Peyer's patch (tissue), 4 donors: ENCODE results near the gene MAP3K7. TPM values are rescaled to one million over a fixed set of nuclear protein-coding genes. Genes with fewer than 3 reads are reported as not detected.

Experiments
- DNase-seq, 3 donors: peaks; one replicate each; pipeline ENCODE4 v3.0.0-alpha.2; 2017 to 2019
- H3K27ac ChIP-seq, 4 donors: fragments of 200-600 bp; sonication (generic); one replicate each; pipeline ENCODE4 v1.5.1; 2016 to 2019
- H3K27me3 ChIP-seq, 2 donors: fragments of 200-600 bp; sonication (generic); one replicate each; pipeline ENCODE4 v1.5.1; 2019
- H3K36me3 ChIP-seq, 3 donors: fragments of 200-600 bp; sonication (generic); one replicate each; pipeline ENCODE4 v1.5.1; 2016 to 2019
- H3K4me1 ChIP-seq, 4 donors: fragments of 200-600 bp; sonication (generic); one replicate each; pipeline ENCODE4 v1.5.1; 2016 to 2019
- H3K4me3 ChIP-seq, 4 donors: fragments of 200-600 bp; sonication (generic); 1 replicate in 3 of 4; 2 replicates in 1 of 4; pipeline ENCODE4 v1.5.1; 2016 to 2019; ENCODE audit warnings: mild to moderate bottlenecking in 1 of 4
- H3K9me3 ChIP-seq, 4 donors: fragments of 200-600 bp; sonication (generic); one replicate each; pipeline ENCODE4 v1.5.1; 2016 to 2019; ENCODE audit warnings: mild to moderate bottlenecking in 1 of 4
- CTCF ChIP-seq, 6 experiments: fragments of 450-650 bp in 4 of 6; fragments of 200-600 bp in 2 of 6; sonication (generic) in 1 of 6; IDR thresholded peaks; one replicate each; pipeline ENCODE4 v1.5.1; 2017 to 2019; ENCODE audit warnings: antibody characterized with exemption in 6 of 6, mild to moderate bottlenecking in 3 of 6, moderate library complexity in 1 of 6
- POLR2A ChIP-seq, 2 donors: fragments of 450-650 bp; IDR thresholded peaks; one replicate each; pipeline ENCODE4 v1.5.1; 2017; ENCODE audit warnings: antibody characterized with exemption in 2 of 2, mild to moderate bottlenecking in 2 of 2, moderate library complexity in 2 of 2
- total RNA-seq, 4 donors: library from RNA; depleted of rRNA; stranded (reverse); fragments of >200 nt; gene quantifications; one replicate each; pipeline ENCODE4 v1.1.0, GENCODE V29; 2016

MAP3K7 gene
- total RNA-seq, 4 donors from 2014 or later: 20.8 to 30.5 (median 25.1) TPM

- no peaks in the 10 kb centered on the region for H3K9me3 ChIP-seq
- no peaks in the 10 kb centered on the region for H3K36me3 ChIP-seq
- H3K4me3 ChIP-seq: no peak overlapping the region
- H3K4me1 ChIP-seq: no peaks in the 10 kb centered on the region
- no peaks in the 10 kb centered on the region for H3K27me3 ChIP-seq
- no peak overlapping the region for H3K27ac ChIP-seq
- DNase-seq: no peak
- no peak for TF ChIP-seq POLR2A (IDR thresholded peaks at IDR 0.05)
- no peak for TF ChIP-seq CTCF (IDR thresholded peaks at IDR 0.05)
Measured at GRCh38 chr6:90483956-90484355, 102.9 kb downstream of the MAP3K7 start.

GRCh38 chr6:90483116-90483839 lies 103.6 kb downstream of the MAP3K7 start:
- DNase-seq: no peak
- Histone ChIP-seq H3K9me3 (no peaks in the 10 kb centered on the region), H3K4me1 (no peaks in the 10 kb centered on the region), H3K27ac (no peak overlapping the region), H3K4me3 (no peak overlapping the region), H3K27me3 (no peaks in the 10 kb centered on the region), H3K36me3 (no peaks in the 10 kb centered on the region)
- TF ChIP-seq POLR2A (IDR thresholded peaks at IDR 0.05) (no peak), CTCF (IDR thresholded peaks at IDR 0.05) (no peak)

GRCh38 chr6:90480666-90481065 lies 106.2 kb downstream of the MAP3K7 start:
- Histone ChIP-seq H3K4me1 (no peaks in the 10 kb centered on the region), H3K27ac (no peak overlapping the region), H3K4me3 (no peak overlapping the region), H3K9me3 (no peaks in the 10 kb centered on the region), H3K36me3 (no peaks in the 10 kb centered on the region), H3K27me3 (no peaks in the 10 kb centered on the region)
- no peak for DNase-seq
- TF ChIP-seq POLR2A (IDR thresholded peaks at IDR 0.05) (no peak), CTCF (IDR thresholded peaks at IDR 0.05) (no peak)

- no peak for DNase-seq
- H3K4me3 ChIP-seq: no peak overlapping the region
- H3K4me1 ChIP-seq: no peaks in the 10 kb centered on the region
- TF ChIP-seq CTCF (IDR thresholded peaks at IDR 0.05): no peak
- no peak for TF ChIP-seq POLR2A (IDR thresholded peaks at IDR 0.05)
- no peak overlapping the region for H3K27ac ChIP-seq
- H3K27me3 ChIP-seq: no peaks in the 10 kb centered on the region
- H3K36me3 ChIP-seq: no peaks in the 10 kb centered on the region
- H3K9me3 ChIP-seq: no peaks in the 10 kb centered on the region
Measured at GRCh38 chr6:90479603-90479926, 107.3 kb downstream of the MAP3K7 start.

GRCh38 chr6:90478789-90479602 lies 107.9 kb downstream of the MAP3K7 start:
- H3K4me3 ChIP-seq: peak overlapping the region in 1 of 4 donors; percentile 6
- DNase-seq: peak; percentile 74 to 94 (median 78)
- H3K27me3 ChIP-seq: no peaks in the 10 kb centered on the region
- H3K4me1 ChIP-seq: no peaks in the 10 kb centered on the region
- TF ChIP-seq POLR2A (IDR thresholded peaks at IDR 0.05): no peak
- peak; percentile 70 to 94 (median 91) for TF ChIP-seq CTCF (IDR thresholded peaks at IDR 0.05)
- H3K36me3 ChIP-seq: no peaks in the 10 kb centered on the region
- no peak overlapping the region for H3K27ac ChIP-seq
- no peaks in the 10 kb centered on the region for H3K9me3 ChIP-seq
